Parathyroid adenoma (tissue), 2 donors: ENCODE results near the gene MPV17.

Experiments
- H2AFZ ChIP-seq: fragments of 300-600 bp; sonication (generic); one replicate; pipeline ENCODE4 v1.7.0; 2017; ENCODE audit warnings: antibody characterized with exemption, mild to moderate bottlenecking
- H3K27ac ChIP-seq: fragments of 300-600 bp; sonication (generic); one replicate; pipeline ENCODE4 v1.7.0; 2017
- H3K27me3 ChIP-seq: fragments of 300-600 bp; sonication (generic); one replicate; pipeline ENCODE4 v1.7.0; 2017; ENCODE audit warnings: low read length; ENCODE audit not compliant: control insufficient read depth, insufficient read depth
- H3K36me3 ChIP-seq: fragments of 300-600 bp; sonication (generic); one replicate; pipeline ENCODE4 v1.7.0; 2017; ENCODE audit warnings: low read length; ENCODE audit not compliant: control insufficient read depth, insufficient read depth
- H3K4me1 ChIP-seq: fragments of 300-600 bp; sonication (generic); one replicate; pipeline ENCODE4 v1.7.0; 2017; ENCODE audit warnings: control low read depth
- H3K4me2 ChIP-seq: fragments of 300-600 bp; sonication (generic); one replicate; pipeline ENCODE4 v1.7.0; 2017; ENCODE audit warnings: low read length
- H3K4me3 ChIP-seq: fragments of 300-600 bp; sonication (generic); one replicate; pipeline ENCODE4 v1.7.0; 2017; ENCODE audit warnings: low read depth, low read length
- H3K79me2 ChIP-seq: fragments of 300-600 bp; sonication (generic); one replicate; pipeline ENCODE4 v1.7.0; 2017; ENCODE audit warnings: control low read depth
- H3K9ac ChIP-seq: fragments of 300-600 bp; sonication (generic); one replicate; pipeline ENCODE4 v1.7.0; 2017; ENCODE audit warnings: mild to moderate bottlenecking
- H3K9me3 ChIP-seq: fragments of 300-600 bp; sonication (generic); one replicate; pipeline ENCODE4 v1.7.0; 2017; ENCODE audit warnings: low read length; ENCODE audit not compliant: control insufficient read depth
- CTCF ChIP-seq: fragments of 300-600 bp; sonication (generic); IDR thresholded peaks from one replicate; pipeline ENCODE4 v1.7.0; 2017; ENCODE audit warnings: antibody characterized with exemption, mild to moderate bottlenecking
- donor health status: primary hyperparathyroidism.

The MPV17 gene

GRCh38 chr2:27261926-27262298, 61.0 kb downstream of the MPV17 start:
- no peak overlapping the region for H3K4me3 ChIP-seq
- no peak overlapping the region for H2AFZ ChIP-seq
- no peaks in the 10 kb centered on the region for H3K27me3 ChIP-seq
- no peak for TF ChIP-seq CTCF
- no peak overlapping the region for H3K4me2 ChIP-seq
- no peaks in the 10 kb centered on the region for H3K79me2 ChIP-seq
- no peak overlapping the region for H3K27ac ChIP-seq
- no peaks in the 10 kb centered on the region for H3K36me3 ChIP-seq
- no peak overlapping the region for H3K9ac ChIP-seq
- H3K9me3 ChIP-seq = no peaks in the 10 kb centered on the region
- H3K4me1 ChIP-seq = peaks cover 5% of the 10 kb centered on the region

- H2AFZ ChIP-seq = no peak overlapping the region
- peaks cover 5% of the 10 kb centered on the region for H3K4me1 ChIP-seq
- H3K4me3 ChIP-seq = no peak overlapping the region
- no peaks in the 10 kb centered on the region for H3K36me3 ChIP-seq
- TF ChIP-seq CTCF = no peak
- no peaks in the 10 kb centered on the region for H3K27me3 ChIP-seq
- no peaks in the 10 kb centered on the region for H3K9me3 ChIP-seq
- no peak overlapping the region for H3K4me2 ChIP-seq
- no peaks in the 10 kb centered on the region for H3K79me2 ChIP-seq
- H3K9ac ChIP-seq = no peak overlapping the region
- H3K27ac ChIP-seq = no peak overlapping the region
Measured at GRCh38 chr2:27261241-27261925, 61.5 kb downstream of the MPV17 start.
